Measurements from ENCODE around the gene ADAMTS10.

Gene ADAMTS10

GRCh38 chr19:8596168-8596567, 14.3 kb downstream of the ADAMTS10 start:
- TF ChIP-seq ZBTB7A (IDR thresholded peaks at IDR 0.05; ENCODE audit: low read depth) (no peak), CREB1 (IDR thresholded peaks at IDR 0.05; ENCODE audit: low read depth) (no peak), FOXM1 (IDR thresholded peaks at IDR 0.05; ENCODE audit: borderline replicate concordance, low read depth) (no peak), EGR1 (IDR thresholded peaks at IDR 0.05) (no peak), EP300 (IDR thresholded peaks at IDR 0.05; ENCODE audit: borderline replicate concordance) (no peak), TAF1 (IDR thresholded peaks at IDR 0.05; ENCODE audit: low read depth) (no peak), YY1 (IDR thresholded peaks at IDR 0.05; ENCODE audit: low read depth) (no peak), TCF12 (IDR thresholded peaks at IDR 0.05; ENCODE audit: low read depth) (no peak), USF1 (IDR thresholded peaks at IDR 0.05) (no peak), RAD21 (IDR thresholded peaks at IDR 0.05; ENCODE audit: low read depth) (no peak), CEBPB (IDR thresholded peaks at IDR 0.05) (no peak), MAX (IDR thresholded peaks at IDR 0.05) (no peak), TEAD4 (IDR thresholded peaks at IDR 0.05) (no peak), NFIC (IDR thresholded peaks at IDR 0.05) (no peak)
- TF ChIP-seq, protein P1, sequence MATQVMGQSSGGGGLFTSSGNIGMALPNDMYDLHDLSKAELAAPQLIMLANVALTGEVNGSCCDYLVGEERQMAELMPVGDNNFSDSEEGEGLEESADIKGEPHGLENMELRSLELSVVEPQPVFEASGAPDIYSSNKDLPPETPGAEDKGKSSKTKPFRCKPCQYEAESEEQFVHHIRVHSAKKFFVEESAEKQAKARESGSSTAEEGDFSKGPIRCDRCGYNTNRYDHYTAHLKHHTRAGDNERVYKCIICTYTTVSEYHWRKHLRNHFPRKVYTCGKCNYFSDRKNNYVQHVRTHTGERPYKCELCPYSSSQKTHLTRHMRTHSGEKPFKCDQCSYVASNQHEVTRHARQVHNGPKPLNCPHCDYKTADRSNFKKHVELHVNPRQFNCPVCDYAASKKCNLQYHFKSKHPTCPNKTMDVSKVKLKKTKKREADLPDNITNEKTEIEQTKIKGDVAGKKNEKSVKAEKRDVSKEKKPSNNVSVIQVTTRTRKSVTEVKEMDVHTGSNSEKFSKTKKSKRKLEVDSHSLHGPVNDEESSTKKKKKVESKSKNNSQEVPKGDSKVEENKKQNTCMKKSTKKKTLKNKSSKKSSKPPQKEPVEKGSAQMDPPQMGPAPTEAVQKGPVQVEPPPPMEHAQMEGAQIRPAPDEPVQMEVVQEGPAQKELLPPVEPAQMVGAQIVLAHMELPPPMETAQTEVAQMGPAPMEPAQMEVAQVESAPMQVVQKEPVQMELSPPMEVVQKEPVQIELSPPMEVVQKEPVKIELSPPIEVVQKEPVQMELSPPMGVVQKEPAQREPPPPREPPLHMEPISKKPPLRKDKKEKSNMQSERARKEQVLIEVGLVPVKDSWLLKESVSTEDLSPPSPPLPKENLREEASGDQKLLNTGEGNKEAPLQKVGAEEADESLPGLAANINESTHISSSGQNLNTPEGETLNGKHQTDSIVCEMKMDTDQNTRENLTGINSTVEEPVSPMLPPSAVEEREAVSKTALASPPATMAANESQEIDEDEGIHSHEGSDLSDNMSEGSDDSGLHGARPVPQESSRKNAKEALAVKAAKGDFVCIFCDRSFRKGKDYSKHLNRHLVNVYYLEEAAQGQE (IDR thresholded peaks at IDR 0.05; ENCODE audit: low read depth): no peak

- TF ChIP-seq USF1 (IDR thresholded peaks at IDR 0.05) (no peak), NFIC (IDR thresholded peaks at IDR 0.05) (no peak), TAF1 (IDR thresholded peaks at IDR 0.05; ENCODE audit: low read depth) (no peak), FOXM1 (IDR thresholded peaks at IDR 0.05; ENCODE audit: borderline replicate concordance, low read depth) (no peak), ZBTB7A (IDR thresholded peaks at IDR 0.05; ENCODE audit: low read depth) (no peak), CEBPB (IDR thresholded peaks at IDR 0.05) (no peak)
These were observed 14.9 kb downstream of the ADAMTS10 start for GRCh38 chr19:8595651-8596050.

- TF ChIP-seq USF1 (IDR thresholded peaks at IDR 0.05) (no peak), CEBPB (IDR thresholded peaks at IDR 0.05) (no peak), ZBTB7A (IDR thresholded peaks at IDR 0.05; ENCODE audit: low read depth) (no peak), CREB1 (IDR thresholded peaks at IDR 0.05; ENCODE audit: low read depth) (no peak), FOXM1 (IDR thresholded peaks at IDR 0.05; ENCODE audit: borderline replicate concordance, low read depth) (no peak), MAX (IDR thresholded peaks at IDR 0.05) (no peak), TEAD4 (IDR thresholded peaks at IDR 0.05) (no peak), NFIC (IDR thresholded peaks at IDR 0.05) (no peak), TCF12 (IDR thresholded peaks at IDR 0.05; ENCODE audit: low read depth) (no peak), EGR1 (IDR thresholded peaks at IDR 0.05) (no peak), YY1 (IDR thresholded peaks at IDR 0.05; ENCODE audit: low read depth) (no peak), TAF1 (IDR thresholded peaks at IDR 0.05; ENCODE audit: low read depth) (no peak), RAD21 (IDR thresholded peaks at IDR 0.05; ENCODE audit: low read depth) (no peak), EP300 (IDR thresholded peaks at IDR 0.05; ENCODE audit: borderline replicate concordance) (no peak)
- TF ChIP-seq, protein P1 (IDR thresholded peaks at IDR 0.05; ENCODE audit: low read depth): no peak
These were observed 16.6 kb downstream of the ADAMTS10 start for GRCh38 chr19:8593931-8594330.

DNA sequence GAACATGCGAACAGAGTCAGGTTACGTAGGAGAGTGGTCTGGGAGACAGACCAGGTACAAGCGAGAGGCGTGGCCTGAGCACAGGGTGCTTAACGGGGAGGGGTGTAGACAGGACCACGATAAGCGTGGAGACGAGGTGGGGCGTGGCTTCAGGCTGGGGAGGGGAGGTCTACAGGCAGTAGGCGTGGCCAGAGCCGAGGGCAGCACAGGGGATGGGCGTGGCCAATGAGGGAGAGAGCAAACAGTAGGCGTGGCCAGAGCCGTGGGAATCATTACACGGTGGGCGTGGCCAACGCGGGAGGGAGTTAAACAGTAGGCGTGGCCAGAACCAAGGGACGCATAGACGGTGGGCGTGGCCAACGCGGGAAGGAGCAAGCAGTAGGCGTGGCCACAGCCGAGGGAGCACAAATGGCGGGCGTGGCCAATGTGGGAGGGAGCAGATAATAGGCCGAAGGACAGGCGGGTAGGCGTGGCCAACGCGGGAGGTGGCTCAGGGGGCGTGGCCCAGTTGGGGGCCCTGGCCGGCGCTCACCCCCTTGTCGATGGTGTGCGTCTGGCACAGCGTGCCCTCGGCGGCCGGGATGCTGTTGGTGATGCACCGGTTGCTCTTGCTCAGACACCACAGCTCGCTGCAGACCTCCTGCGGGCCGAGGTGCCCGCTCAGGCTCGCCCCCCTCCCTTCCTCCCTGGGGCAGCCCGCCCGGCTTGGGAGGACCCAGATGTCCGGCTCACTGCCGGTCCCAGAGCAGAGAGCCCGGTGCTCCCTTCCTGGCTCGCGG, 18.1 kb downstream of the ADAMTS10 start:
- peak; percentile 22; the same call in 1 of the 2 replicates for TF ChIP-seq MAX (IDR thresholded peaks at IDR 0.05)
- TF ChIP-seq USF1 (IDR thresholded peaks at IDR 0.05): no peak

DNA sequence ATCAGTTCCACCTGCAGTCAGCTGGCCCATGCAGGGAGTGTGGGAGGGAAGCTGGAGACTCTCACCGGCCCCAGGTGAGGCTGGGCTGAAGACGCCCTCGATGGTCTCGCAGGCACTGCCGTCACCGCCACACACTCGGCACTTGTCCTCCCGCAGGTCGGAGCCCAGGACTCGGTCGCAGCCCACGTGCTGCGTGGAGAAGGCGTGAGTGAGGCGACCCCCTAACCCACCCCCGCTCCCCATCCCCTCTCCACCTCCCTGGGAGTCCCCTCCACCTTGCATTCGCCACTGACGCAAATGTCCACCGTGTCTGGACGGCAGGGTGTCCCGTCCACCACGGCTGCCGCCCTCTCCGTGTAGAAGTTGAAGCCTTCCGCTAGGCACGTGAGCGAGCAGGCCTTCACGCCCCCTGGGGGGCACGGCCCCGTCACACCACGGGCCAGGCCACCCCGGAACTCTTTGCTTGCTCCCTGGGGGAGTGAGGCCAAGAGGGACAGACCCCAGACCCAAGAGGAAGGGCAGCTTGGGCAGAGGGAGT, 21.3 kb downstream of the ADAMTS10 start:
- TF ChIP-seq CEBPB (IDR thresholded peaks at IDR 0.05) (no peak), TCF12 (IDR thresholded peaks at IDR 0.05; ENCODE audit: low read depth) (no peak), NFIC (IDR thresholded peaks at IDR 0.05) (no peak), EGR1 (IDR thresholded peaks at IDR 0.05) (no peak)
